Measurements from ENCODE around the gene SECISBP2.
A peak's percentile ranks its signal among the peaks of the same experiment; 100 is the strongest.
"Not testable (repeated sequence)": the region's sequence is repeated elsewhere in the genome, so short reads cannot be mapped to it uniquely, and the experiment has no call there.

SECISBP2 gene

DNA sequence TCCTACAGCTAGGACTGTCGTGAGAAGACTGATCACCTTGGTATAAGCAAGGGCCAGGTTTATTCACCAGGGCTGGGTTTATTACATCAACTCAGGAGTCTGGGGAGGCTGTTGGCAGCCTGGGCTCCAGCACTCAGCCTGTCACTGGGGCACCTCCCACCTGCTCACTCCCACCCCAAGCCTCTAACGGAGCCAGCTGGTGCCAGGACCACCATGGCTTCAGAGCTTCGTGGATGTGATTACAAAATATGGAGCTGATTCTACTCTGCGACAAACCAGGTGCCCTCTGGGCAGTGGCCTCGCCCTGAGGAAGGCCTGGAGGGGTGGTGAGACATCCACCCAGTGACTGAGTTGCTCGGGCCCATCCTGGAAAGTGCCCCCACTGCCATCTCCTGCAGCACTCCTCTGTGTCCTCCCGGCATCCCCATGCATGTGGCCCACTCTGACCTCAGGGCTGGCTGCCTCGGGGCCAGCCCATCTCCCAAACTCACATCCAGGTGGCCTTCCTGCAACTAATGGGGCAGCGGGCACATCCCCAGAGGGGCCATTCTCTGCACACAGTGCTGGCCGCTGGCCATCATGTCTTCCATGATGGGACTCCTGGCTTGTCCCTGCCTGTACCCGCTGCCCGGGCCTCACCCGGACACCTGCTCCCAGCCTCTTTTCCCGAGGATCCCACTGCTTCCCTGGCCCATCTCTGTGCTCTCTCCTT lies 49.6 kb downstream of the SECISBP2 start:
- DNase-seq: no peak

- DNase-seq: no peak
These were observed 50.2 kb downstream of the SECISBP2 start for GRCh38 chr9:89368550-89368949.

- DNase-seq: no peak
These were observed 50.7 kb downstream of the SECISBP2 start for GRCh38 chr9:89368978-89369377.

DNA sequence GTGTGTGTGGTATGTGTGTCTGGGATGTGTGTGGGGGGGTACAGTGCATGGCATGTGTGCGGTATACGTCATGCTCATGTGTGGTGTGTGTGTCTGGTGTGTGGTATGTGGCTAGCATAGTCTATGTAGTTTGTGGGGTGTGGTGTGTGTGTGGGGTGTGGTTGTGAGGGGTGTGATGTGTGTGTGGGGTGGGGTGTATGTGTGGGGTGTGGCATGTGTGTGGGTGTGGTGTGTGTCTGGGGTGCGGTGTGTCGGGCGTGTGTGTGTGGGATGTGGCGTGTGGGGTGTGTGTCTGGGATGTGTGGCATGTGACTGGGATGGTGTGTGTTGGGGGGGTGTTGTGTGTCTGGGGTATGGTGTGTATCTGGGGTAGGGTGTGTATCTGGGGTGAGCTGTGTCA lies 52.3 kb downstream of the SECISBP2 start:
- DNase-seq: no peak

GRCh38 chr9:89371791-89372190 lies 53.5 kb downstream of the SECISBP2 start:
- DNase-seq: not testable (repeated sequence)

GRCh38 chr9:89372230-89372816 lies 54.0 kb downstream of the SECISBP2 start:
- peak; percentile 72 for DNase-seq

DNA sequence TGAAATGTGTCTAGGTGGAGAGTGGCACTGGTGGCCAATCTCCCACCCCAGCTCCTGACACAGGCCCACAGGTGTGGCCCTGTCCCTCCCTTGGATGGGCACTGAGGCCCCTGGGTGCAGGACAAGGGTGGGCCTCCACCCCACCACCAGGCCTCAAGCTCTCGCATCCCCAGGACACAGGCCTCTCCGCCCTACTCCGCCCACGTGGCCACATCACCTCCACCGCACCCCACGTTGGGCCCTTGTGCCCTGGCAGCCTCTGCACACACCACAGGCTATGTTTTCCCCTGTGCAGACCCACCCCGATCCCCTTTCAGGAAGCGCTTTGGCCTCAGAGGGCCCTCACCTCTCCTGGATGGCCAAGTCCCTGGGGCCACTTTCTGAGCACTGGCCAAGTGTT lies 54.7 kb downstream of the SECISBP2 start:
- no peak for DNase-seq

GRCh38 chr9:89374176-89374575 lies 55.9 kb downstream of the SECISBP2 start:
- DNase-seq: no peak

GRCh38 chr9:89375191-89375760 lies 57.0 kb downstream of the SECISBP2 start:
- no peak for DNase-seq

DNA sequence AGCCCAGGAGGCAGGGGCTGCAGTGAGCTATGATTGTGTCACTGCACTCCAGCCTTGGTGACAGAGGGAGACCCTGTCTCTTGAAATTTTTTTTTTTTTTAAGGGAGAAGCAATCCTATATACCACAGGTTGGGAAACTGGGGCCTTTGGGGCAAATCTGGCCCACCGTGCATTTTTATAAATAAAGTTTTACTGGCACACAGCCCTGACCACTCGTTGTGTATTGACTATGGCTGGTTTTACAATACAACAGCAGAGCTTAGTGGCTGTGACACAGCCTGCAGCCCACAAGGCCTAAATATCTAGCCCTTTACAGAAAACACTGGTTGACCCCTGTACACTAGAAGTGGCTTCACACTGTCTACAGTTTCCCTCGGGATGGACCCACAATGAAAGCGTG lies 58.0 kb downstream of the SECISBP2 start:
- DNase-seq: no peak

GRCh38 chr9:89376741-89377351 lies 58.5 kb downstream of the SECISBP2 start:
- no peak for DNase-seq

- no peak for DNase-seq
These were observed 59.1 kb downstream of the SECISBP2 start for GRCh38 chr9:89377411-89377810.

- no peak for DNase-seq
These were observed 60.2 kb downstream of the SECISBP2 start for GRCh38 chr9:89378541-89378940.

GRCh38 chr9:89379031-89379430 lies 60.7 kb downstream of the SECISBP2 start:
- DNase-seq: no peak

GRCh38 chr9:89379508-89380115 lies 61.3 kb downstream of the SECISBP2 start:
- no peak for DNase-seq

GRCh38 chr9:89380437-89381307 lies 62.4 kb downstream of the SECISBP2 start:
- DNase-seq: no peak

- no peak for DNase-seq
These were observed 63.0 kb downstream of the SECISBP2 start for GRCh38 chr9:89381308-89381609.

GRCh38 chr9:89382026-89382986 lies 64.0 kb downstream of the SECISBP2 start:
- no peak for DNase-seq

DNA sequence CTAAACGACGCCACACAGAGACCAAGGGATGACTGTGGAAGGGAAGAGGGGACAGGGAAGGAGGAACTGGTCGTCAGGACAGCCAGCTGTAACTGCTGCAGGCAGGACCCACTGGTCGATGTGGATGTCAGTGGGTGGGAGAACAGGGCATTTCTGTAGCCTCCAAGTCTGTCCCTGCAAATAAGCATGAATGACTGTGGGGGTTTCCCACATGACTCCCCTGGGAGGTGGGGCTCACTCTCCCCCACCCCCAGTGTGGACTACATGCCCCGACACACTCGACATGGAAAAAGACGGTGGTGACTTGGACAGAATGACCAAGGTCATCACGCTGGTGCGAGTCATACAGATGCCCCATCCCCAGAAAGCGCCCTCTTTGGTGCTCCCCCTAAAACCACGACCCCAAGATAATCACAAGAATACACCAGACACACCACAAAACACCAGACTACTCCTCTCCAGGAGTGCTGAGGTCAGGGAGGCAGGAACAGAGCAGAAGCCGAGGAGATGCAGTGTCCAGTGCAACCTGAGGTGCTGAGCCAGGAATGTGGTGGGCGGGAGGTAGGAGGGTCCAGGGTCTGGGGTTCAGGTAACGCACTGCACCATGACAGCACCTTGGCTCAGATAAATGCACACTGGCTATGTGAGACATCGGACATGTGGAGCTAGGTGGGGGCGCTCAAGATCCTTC lies 64.9 kb downstream of the SECISBP2 start:
- DNase-seq: no peak

DNA sequence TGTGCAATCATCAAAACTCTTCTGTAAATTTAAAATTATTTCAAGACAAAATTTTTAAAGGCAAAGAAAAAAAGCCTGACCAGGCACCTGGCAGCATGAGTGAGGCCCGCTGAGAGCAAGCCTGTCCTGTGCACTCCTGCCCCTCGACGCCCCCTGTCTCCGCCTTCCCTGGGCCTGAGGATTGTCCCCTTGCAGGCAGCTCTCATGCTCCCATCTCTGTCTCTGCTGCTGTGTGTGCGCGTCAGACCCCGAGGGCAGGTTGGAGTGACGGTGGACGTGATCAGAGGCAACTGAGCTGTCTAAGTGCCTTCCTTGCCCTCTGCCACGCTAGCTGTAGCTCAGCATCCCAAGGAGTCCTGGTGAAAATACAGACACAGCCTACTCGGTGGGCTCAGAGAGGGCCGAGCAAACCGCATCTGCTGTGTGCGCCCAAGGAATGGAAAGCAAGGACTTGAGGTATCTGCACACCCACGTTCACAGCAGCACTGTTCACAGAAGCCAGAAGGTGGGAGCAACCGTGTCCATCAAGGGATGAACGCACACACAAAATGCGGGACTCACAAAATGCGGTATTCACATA lies 65.5 kb downstream of the SECISBP2 start:
- DNase-seq: no peak

DNA sequence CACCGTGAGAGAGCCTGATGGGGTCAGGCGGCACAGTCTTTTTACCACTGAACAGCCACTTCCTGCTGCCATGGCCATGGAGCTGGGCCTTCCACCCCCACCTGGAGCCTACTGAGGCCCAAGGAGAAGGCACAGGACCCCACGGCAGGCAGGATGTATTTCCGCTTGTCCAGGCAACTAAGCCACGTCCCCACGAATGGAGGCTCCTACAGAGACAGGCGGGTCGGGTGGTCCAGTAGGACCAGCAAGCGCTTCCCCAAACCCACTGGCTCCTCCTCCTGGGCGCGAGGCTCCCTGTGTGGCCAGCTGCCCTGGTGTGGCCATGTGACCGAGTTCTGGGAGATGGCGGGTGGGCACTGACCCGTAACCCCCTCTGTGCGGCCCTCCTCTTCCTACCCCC lies 66.5 kb downstream of the SECISBP2 start:
- no peak for DNase-seq
